Fibroblast of lung (primary cell): ENCODE results near the gene SLC37A1.

Experiments
- CTCF ChIP-seq, 2 donors: IDR thresholded peaks in 1 of 2; conservative IDR thresholded peaks in 1 of 2; 1 replicate in 1 of 2; 2 replicates in 1 of 2; pipeline ENCODE4 v1.5.1; 2011 to 2012; ENCODE audit warnings: low read length in 2 of 2, control low read depth in 1 of 2, inconsistent platforms in 1 of 2, low read depth in 1 of 2, mild to moderate bottlenecking in 1 of 2
- EZH2 ChIP-seq: IDR thresholded peaks from 2 replicates; pipeline ENCODE4 v1.5.1; 2012; ENCODE audit warnings: low read length, control low read depth, mild to moderate bottlenecking; ENCODE audit errors: missing control alignments

GRCh38 chr21:42547906-42548365 is 34.3 kb downstream of the SLC37A1 start:
- TF ChIP-seq CTCF (conservative IDR thresholded peaks at IDR 0.05 in 1 of 2, IDR thresholded peaks at IDR 0.05 in 1 of 2; ENCODE audit: low read depth in 1 of 2, low read length in 2 of 2) (no peak), EZH2 (no peak)
